ENCODE results near the gene EFCAB9.

DNA sequence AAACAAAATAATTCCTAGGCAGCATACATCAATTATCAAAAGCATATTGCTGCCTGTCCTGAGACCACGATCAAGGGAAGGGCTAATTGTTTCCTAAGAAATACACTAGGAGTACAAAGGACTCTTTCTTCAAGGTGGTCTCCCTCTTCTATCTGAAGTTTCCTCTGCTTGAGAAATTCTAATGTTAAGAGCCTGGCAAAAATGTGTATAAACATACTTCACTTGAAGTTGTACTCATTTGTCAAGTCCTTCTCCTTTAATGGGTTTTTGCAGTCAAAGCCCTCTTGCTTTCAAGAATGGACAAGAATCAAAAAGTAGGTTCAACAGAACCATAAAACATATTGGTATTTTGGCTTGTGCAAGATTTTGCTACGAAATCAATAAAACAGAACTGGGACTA is 58.5 kb downstream of the EFCAB9 start:
- no peak for TF ChIP-seq POLR2A (IDR thresholded peaks at IDR 0.05; ENCODE audit: low read depth, low read length)
- no peak for TF ChIP-seq POLR2AphosphoS5 (IDR thresholded peaks at IDR 0.05; ENCODE audit: low read depth, low read length)
